GM18499 (cell line): ENCODE data around the gene IMP3.
"Not testable (repeated sequence)": the region's sequence is repeated elsewhere in the genome, so short reads cannot be mapped to it uniquely, and the experiment has no call there.

Experiments
- ATAC-seq: cut with Tn5 transposase; IDR thresholded peaks from one replicate; pipeline ENCODE4 v1.9.1; 2021; ENCODE audit warnings: moderate number of reproducible peaks; ENCODE audit not compliant: insufficient read depth, unreplicated experiment

Gene IMP3

DNA sequence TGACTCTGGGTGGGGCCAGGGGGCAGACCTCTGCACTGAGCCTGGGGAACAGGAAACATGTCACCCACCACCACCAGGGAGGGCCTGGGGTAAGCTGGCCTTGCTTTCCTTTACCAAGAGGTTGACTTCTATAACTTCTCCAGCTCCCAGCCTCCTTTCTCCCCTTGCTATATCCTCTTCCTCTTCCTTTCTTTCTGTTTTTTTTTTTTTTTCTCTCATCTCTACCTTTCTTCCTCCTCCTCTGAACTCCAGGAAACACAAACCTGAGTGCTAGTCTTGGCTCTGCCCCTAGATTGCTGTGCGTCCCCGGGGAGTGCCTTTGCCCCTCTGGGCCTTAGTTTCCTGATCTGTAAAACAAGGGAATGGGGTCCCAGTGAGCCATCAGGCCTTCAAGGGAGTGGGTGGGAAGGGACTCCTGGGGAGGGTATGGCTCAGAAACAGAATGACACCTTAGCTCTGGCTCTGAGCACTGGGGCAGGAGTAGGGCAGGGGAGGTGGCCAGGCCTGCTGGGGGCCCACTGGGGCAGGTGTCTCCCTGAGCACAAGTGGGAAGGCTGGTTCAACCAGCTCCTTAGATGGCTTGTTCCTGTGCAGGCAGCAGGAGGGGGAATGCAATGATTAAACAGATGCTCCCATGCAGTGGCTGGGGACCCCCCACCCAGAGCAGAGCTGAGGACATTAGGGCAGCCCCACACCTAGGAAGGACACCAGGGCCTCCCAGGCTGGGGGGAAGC lies 12.0 kb upstream of the IMP3 start:
- no peak for ATAC-seq

DNA sequence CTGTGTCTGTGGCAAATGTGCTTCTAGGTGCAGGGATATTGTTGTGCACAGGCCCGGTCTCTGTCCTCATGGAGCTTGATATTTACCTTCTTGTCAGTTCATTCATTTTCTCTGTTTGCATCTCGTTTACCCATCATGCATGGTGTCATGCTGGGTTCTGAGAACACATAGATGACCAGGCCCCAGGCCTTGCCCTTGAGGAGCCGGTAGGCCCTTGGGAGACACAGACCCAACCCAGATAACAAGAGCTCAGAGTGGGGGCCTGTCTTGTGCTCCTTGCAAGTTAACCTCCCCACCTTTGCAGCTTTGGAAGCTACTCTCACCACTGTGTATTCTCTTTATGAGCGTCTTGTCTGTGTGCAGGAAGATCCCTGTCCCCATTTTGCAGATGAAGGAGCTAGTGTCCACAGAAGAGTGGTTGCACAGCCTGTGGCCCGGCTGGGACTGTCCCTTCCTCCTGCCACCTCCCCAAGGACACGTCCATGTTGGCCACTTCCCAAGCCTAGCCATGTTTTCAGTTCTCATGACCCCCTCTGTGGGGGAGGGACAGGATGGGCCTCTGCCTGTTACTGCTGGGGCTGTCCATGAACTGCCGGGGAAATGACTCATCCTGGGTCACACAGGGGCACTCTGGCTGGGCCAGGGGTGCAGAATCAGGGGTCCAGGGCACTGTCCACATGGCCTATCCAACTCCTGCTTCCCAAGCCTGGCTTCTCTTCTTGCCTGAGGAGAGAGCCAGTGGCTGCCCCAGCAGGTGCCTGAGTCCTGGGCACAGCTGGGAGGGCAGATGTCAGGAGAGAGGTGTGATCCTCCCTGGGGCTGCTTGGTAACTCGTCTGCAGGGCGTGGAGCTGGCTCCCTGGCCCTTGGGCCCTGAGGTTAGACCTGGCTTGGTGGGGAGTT lies 11.1 kb upstream of the IMP3 start:
- no peak for ATAC-seq

GRCh38 chr15:75649848-75650247 lies 9.8 kb upstream of the IMP3 start:
- ATAC-seq: no peak

DNA sequence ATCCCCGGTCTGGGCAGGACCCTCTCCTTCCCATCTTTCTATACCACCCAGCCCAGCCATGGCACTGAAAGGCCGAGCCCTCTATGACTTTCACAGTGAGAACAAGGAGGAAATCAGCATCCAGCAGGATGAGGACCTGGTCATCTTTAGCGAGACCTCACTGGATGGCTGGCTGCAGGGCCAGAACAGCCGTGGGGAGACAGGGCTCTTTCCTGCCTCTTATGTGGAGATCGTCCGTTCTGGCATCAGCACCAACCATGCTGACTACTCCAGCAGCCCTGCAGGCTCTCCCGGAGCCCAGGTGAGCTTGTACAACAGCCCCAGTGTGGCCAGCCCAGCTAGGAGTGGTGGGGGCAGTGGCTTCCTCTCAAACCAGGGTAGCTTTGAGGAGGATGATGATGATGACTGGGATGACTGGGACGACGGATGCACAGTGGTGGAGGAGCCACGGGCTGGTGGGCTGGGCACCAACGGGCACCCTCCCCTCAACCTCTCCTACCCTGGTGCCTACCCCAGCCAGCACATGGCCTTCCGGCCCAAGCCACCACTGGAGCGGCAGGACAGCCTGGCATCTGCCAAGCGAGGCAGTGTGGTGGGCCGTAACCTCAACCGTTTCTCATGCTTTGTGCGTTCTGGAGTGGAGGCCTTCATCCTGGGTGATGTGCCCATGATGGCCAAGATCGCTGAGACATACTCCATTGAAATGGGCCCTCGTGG lies 9.2 kb upstream of the IMP3 start:
- no peak for ATAC-seq

GRCh38 chr15:75648156-75649000 lies 8.4 kb upstream of the IMP3 start:
- ATAC-seq: no peak

DNA sequence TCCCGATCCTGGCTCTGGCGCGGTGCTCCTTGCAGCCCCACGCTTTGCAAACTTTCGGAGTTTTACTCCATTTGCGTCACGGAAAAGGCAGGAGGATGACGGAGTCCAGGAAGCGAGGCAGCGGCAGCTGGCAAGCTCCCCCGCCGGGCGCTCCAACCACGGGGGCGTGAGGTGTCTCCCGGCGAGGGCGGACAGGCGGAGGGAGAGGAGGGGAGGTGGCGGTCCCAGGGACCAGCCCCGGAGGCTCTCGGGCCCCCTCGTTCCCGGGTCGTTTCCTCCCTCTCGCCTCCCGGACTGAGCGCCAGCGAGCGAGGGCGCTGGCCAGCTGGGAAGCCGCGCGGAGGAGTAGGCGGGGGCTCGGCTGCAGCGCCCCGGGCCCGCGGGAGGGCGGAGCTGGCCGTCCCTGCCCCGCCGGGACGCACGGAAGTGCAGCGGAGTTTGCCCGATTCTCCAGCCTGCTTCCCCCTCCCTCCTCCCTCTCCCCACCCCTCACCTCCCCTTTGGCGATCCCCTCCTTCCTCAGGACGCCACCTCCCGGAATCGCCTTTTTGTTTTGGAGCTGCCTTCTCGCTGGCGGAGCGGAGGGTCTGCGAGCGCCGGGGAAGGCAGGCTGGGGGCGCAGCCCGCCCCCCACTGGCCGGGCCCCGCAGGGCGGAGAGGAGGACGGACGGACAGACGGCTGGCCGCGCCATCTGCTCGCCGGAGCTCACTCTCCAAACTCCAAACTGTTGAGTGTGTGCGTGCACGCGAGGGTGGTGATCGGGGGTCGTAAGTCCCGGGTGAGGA lies 7.5 kb upstream of the IMP3 start, which contains the start of gene SNX33:
TSS of gene SNX33 (plus strand) at position 543 of the 786 bp plus-strand sequence. CDS start 1,191 bp downstream, outside the sequence.
- no peak for ATAC-seq

- no peak for ATAC-seq
Observed at GRCh38 chr15:75646944-75647364, 6.9 kb upstream of the IMP3 start.

GRCh38 chr15:75646112-75646943 lies 6.3 kb upstream of the IMP3 start:
- no peak for ATAC-seq

GRCh38 chr15:75644376-75644775 lies 4.4 kb upstream of the IMP3 start:
- no peak for ATAC-seq

DNA sequence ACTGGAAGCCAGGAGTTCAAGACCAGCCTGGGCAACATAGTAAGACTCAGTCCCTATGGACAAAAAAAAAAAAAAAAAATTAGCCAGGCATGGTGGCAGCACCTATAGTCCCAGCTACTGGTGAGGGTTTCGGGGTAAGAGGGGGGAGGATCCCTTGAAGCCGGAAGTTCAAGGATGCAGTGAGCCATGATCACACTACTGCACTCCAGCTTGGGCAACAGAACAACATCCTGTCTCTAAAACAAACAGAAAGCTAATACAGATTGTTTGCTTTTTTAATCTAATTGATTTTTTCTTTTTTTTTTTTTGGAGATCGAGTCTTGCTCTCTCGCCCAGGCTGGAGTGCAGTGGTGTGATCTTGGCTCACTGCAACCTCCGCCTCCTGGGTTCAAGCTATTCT lies 1.6 kb upstream of the IMP3 start:
- ATAC-seq: no peak

GRCh38 chr15:75641179-75641503 lies 1.1 kb upstream of the IMP3 start:
- no peak for ATAC-seq

- ATAC-seq: no peak
Observed at GRCh38 chr15:75640483-75641178, 607 bp upstream of the IMP3 start.

DNA sequence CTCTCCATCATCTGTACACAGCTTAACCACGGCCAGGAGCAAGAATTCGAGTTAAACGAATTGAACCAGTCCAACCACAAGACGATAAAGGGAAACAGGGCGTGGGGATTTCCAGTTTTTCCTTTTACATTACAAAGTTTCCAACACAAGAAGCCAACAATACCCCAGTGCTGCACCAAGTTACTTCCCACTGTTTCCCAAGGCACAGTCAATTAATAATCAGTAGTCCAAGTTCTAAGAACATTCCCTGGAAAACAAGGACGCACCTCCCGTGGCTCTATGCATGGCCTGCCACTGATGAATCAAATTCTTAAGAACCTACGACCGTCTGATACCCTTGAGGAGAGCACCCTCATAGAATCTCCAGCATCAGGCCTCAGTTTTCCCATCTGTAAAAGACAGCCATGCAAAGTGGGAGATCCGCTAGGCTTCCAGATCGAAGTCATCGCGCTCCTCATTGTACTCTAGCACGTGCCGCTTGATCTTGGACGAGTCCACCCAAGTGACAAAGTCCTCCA lies 774 bp downstream of the IMP3 start:
- ATAC-seq: no peak

- ATAC-seq: no peak
Observed at GRCh38 chr15:75637245-75638009, 2.6 kb downstream of the IMP3 start.

DNA sequence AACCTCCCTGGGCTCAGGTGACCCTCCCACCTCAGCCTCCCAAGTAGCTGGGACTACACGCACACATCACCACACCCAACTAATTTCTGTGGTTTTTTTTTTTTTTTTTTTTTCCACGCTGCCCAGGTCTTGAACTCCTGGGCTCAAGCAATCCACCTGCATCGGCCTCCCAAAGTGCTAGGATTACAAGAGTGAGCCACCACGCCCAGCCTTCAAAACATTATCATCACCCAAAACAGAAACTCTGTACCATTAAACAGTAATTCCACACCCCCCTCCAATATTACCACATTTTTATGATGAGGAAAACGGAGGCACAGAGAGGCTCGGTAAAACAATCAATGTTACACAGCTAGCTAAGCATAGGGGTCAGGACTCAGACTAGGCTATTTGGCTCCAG lies 4.0 kb downstream of the IMP3 start:
- no peak for ATAC-seq

DNA sequence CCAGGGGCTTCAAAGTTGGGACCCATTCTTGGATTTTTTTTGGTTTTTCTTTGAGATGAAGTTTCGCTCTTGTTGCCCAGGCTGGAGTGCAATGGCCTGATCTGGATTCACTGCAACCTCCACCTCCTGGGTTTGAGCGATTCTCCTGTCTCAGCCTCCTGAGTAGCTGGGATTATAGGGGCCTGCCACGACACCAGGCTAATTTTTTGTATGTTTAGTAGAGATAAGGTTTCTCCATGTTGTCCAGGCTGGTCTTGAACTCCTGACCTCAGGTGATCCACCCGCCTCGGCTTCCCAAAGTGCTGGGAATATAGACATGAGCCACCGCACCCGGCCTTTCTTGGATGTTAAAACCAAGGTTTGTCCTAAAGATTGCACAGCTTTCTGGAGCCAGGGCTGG lies 6.1 kb downstream of the IMP3 start:
- ATAC-seq: not testable (repeated sequence)

DNA sequence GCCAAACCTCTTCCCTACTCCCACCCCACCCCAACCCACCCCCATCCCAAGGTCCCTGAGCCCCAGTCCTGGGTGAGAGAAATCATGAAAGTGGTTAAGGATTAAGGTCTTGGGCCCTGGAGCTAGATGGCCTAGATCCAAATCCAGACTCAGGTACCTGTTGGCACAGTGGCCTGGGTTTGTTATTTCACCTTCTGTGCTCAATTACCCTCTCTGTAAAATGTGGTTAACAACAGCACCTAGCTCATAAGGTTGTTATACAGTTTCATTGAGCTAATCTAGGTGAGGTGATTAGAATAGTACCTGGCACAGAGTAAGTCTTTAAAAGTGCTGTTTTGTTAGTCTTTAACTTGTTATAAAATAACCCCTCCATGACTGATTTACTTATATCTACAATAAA lies 8.1 kb downstream of the IMP3 start:
- no peak for ATAC-seq
